SK-N-SH (cell line): Measurements from ENCODE around the gene NIP7. TPM values are rescaled to one million over a fixed set of nuclear protein-coding genes. Genes with fewer than 3 reads are reported as not detected.
"Not testable (repeated sequence)": the region's sequence is repeated elsewhere in the genome, so short reads cannot be mapped to it uniquely, and the experiment has no call there.

Experiments used
- CTCF ChIA-PET: fragments of 300-600, 350-600 bp; formaldehyde crosslinking; extraction: SDS; loops from one replicate; lab custom pipeline; 2021; lab: Yijun Ruan, JAX
- POLR2A ChIA-PET: fragments of 350-600 bp; sonication (Branson Sonifier 250); formaldehyde crosslinking; extraction: SDS; loops from one replicate; lab custom pipeline; 2020; ENCODE audit warnings: antibody characterized with exemption, inconsistent platforms; lab: Yijun Ruan, JAX
- DNase-seq: peaks from one replicate; pipeline ENCODE4 v3.0.0; 2012
- H2AFZ ChIP-seq: fragments of 200-600 bp; sonication (generic); 2 replicates; pipeline ENCODE4 v1.8.1; 2016; ENCODE audit warnings: antibody characterized with exemption, mild to moderate bottlenecking, low read depth
- H3F3A ChIP-seq: fragments of 200-600 bp; sonication (generic); replicated peaks from 2 replicates; pipeline ENCODE3; 2016; ENCODE audit warnings: antibody characterized with exemption, mild to moderate bottlenecking; ENCODE audit not compliant: insufficient read depth
- H3K27ac ChIP-seq, 2 experiments: fragments of 200-500 bp in 1 of 2; fragments of 200-600 bp in 1 of 2; sonication (Bioruptor generic) in 1 of 2; sonication (generic), shearing (Covaris generic) in 1 of 2; 2 replicates each; pipeline versions ENCODE4 v1.5.1 to v1.6.1; 2014 to 2016; ENCODE audit warnings: low read depth in 2 of 2, inconsistent platforms in 1 of 2, low read length in 1 of 2, mild to moderate bottlenecking in 1 of 2, mixed read lengths in 1 of 2
- H3K27me3 ChIP-seq: fragments of 200-600 bp; sonication (generic), shearing (Covaris generic); 2 replicates; pipeline ENCODE4 v1.6.1; 2016; ENCODE audit warnings: mixed run types; ENCODE audit not compliant: insufficient read depth
- H3K36me3 ChIP-seq, 2 experiments: fragments of 200-500 bp in 1 of 2; fragments of 200-600 bp in 1 of 2; sonication (Bioruptor generic) in 1 of 2; sonication (generic) in 1 of 2; replicated peaks in 1 of 2; 2 replicates each; pipeline versions ENCODE3 to v1.5.1; 2014 to 2016; ENCODE audit warnings: low read length in 1 of 2, mild to moderate bottlenecking in 1 of 2; ENCODE audit not compliant: insufficient read depth in 2 of 2, control insufficient read depth in 1 of 2
- H3K4me1 ChIP-seq, 2 experiments: fragments of 200-500 bp in 1 of 2; fragments of 200-600 bp in 1 of 2; sonication (Bioruptor generic) in 1 of 2; sonication (generic), shearing (Covaris generic) in 1 of 2; 2 replicates each; pipeline versions ENCODE4 v1.5.1 to v1.6.1; 2014 to 2016; ENCODE audit warnings: low read depth in 1 of 2, low read length in 1 of 2, mixed run types in 1 of 2; ENCODE audit not compliant: insufficient read depth in 2 of 2, control insufficient read depth in 1 of 2
- H3K4me2 ChIP-seq: fragments of 200-600 bp; sonication (generic), shearing (Covaris generic); 2 replicates; pipeline ENCODE4 v1.6.1; 2017; ENCODE audit warnings: mixed run types
- H3K4me3 ChIP-seq, 2 experiments: fragments of 200-500 bp in 1 of 2; fragments of 200-600 bp in 1 of 2; sonication (Bioruptor generic) in 1 of 2; sonication (generic), shearing (Covaris generic) in 1 of 2; 2 replicates each; pipeline versions ENCODE4 v1.5.1 to v1.8.1; 2014 to 2016; ENCODE audit warnings: low read depth in 2 of 2, inconsistent platforms in 1 of 2, low read length in 1 of 2, mild to moderate bottlenecking in 1 of 2, mixed read lengths in 1 of 2, moderate library complexity in 1 of 2
- H3K79me2 ChIP-seq: fragments of 200-600 bp; sonication (generic); 2 replicates; pipeline ENCODE4 v1.8.1; 2017; ENCODE audit warnings: mild to moderate bottlenecking; ENCODE audit not compliant: insufficient read depth
- H3K9ac ChIP-seq: fragments of 200-600 bp; sonication (generic); 2 replicates; pipeline ENCODE4 v1.6.1; 2017; ENCODE audit warnings: mixed run types
- H3K9me2 ChIP-seq: fragments of 200-600 bp; sonication (generic); 2 replicates; pipeline ENCODE4 v1.6.1; 2017; ENCODE audit warnings: mixed run types
- H3K9me3 ChIP-seq: fragments of 200-600 bp; sonication (generic); 2 replicates; pipeline ENCODE4 v1.6.1; 2017; ENCODE audit warnings: mixed run types, mild to moderate bottlenecking, moderate library complexity
- H4K20me1 ChIP-seq: fragments of 200-600 bp; sonication (generic); 2 replicates; pipeline ENCODE4 v1.6.1; 2017; ENCODE audit warnings: mild to moderate bottlenecking, mixed run types; ENCODE audit not compliant: insufficient read depth
- JUND ChIP-seq: IDR thresholded peaks from 2 replicates; pipeline ENCODE4 v1.4.0; 2012
- POLR2AphosphoS5 ChIP-seq: IDR thresholded peaks from 2 replicates; pipeline ENCODE4 v1.6.1; 2012; ENCODE audit warnings: low read depth, low read length
- RCOR1 ChIP-seq: fragments of 150-350 bp; IDR thresholded peaks from 2 replicates; pipeline ENCODE4 v1.6.1; 2017; ENCODE audit warnings: antibody characterized with exemption, low read length
- WGBS: methylation state at CpG from one replicate; pipeline ENCODE4 v1.1.6; 2017; ENCODE audit warnings: low lambda C conversion rate; 5-methylcytosine and 5-hydroxymethylcytosine counted together
- polyA plus RNA-seq, 3 experiments: library from polyadenylated mRNA; depleted of rRNA; stranded (reverse); fragments of >200 nt; gene quantifications; 2 replicates each; pipeline ENCODE4 v1.2.3, GENCODE V29; 2012
- TF ChIP-seq, protein P1 (sequence below): IDR thresholded peaks from 2 replicates; pipeline ENCODE4 v1.4.0; 2012; ENCODE audit warnings: low read depth, borderline replicate concordance

Gene NIP7
- polyA plus RNA-seq, 1 of the 3 experiments (the other 2 are of a cell fraction), result 19.0 TPM

DNA sequence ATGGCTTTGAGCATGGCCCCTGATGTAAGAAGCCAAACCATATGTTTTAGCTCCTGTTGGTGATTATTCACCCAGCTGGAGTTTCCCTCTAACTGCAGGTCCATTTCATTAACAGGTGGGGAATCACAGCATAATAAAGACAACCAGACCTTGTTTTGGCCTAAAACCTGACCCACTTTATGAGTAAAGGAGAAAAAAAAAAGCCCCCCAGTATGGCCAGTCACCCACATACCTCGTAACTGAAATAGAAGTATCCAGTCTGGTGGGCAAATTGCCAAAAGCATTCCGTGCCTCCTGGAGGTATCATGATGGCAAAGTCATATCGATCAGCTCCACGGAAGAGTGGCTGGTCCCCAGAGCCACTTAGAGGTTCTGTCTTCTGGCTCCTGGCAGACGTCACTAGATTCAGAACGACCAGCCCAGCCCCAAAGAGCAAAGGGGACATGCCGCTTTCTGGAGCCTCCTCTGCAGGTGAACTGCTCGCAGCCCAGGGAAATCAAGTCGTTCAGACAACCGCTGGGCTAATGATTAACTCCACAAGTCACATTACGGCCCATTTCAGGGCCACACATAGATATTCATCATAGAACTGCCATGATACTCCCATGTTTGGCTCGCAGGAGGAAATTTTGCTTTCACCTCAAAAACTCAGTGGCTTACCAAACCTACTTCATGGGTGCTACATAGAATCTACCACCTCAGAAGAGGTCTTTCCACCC is 11.9 kb downstream of the NIP7 start, which contains the start of gene TMED6:
TSS of gene TMED6 (minus strand) at position 478 of the 719 bp plus-strand sequence. CDS start at position 445, 33 bp downstream.
- Histone ChIP-seq H3K4me2 (no peak within 1 kb of the TSS), H3K9me3 (no peaks in the 10 kb centered on the region), H3K79me2 (no peaks in the 10 kb centered on the region), H4K20me1 (no peaks in the 10 kb centered on the region), H3K9ac (no peak within 1 kb of the TSS), H3K27ac (no peak within 1 kb of the TSS), H3K27me3 (no peaks in the 10 kb centered on the region), H2AFZ (no peak within 1 kb of the TSS), H3K36me3 (peaks cover 2 to 14% of the 10 kb centered on the region in 2 experiments), H3F3A (peaks cover 12% of the 10 kb centered on the region), H3K9me2 (no peaks in the 10 kb centered on the region), H3K4me1 (peaks cover 0 to 2% of the 10 kb centered on the region in 2 experiments; a peak in 1 of 4 replicates), H3K4me3 (no peak within 1 kb of the TSS)
- no peak for DNase-seq
- TF ChIP-seq JUND, result no peak
- no peak for TF ChIP-seq POLR2AphosphoS5
- TF ChIP-seq RCOR1, result no peak
- ChIA-PET CTCF (interaction anchor here (2.0 kb wide), 1 partner anchor 11 kb away, joined by 6 read pairs; the partner anchor contains the start of gene NIP7), POLR2A (no interaction called here)
- WGBS, result 96% methylated on average over 12 of the region's 12 CpGs

DNA sequence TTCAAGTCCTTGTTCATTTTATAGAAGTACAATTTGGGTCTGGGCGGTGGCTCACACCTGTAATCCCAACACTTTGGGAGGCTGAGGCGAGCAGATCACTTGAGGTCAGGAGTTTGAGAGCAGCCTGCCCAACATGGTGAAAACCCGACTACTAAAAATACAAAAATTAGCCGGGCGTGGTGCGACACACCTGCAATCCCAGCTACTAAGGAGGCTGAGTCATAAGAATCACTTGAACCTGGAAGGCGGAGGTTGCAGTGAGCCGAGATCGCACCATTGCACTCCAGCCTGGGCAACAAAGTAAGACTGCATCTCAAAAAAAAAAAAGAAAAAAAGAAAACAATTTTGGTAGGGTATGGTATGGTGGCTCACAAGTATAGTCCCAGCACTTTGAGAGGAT is 20.5 kb downstream of the NIP7 start:
- POLR2A ChIA-PET, H3K4me3 ChIP-seq, H3K9ac ChIP-seq, CTCF ChIA-PET, H3K79me2 ChIP-seq, H3K9me3 ChIP-seq, H3K27me3 ChIP-seq, H3K4me1 ChIP-seq, H2AFZ ChIP-seq, H3K9me2 ChIP-seq, H3K4me2 ChIP-seq, DNase-seq, H3K27ac ChIP-seq, H4K20me1 ChIP-seq: not testable (repeated sequence)
- H3F3A ChIP-seq, result peaks cover 13% of the 10 kb centered on the region
- WGBS, result 96% methylated on average over 9 of the region's 9 CpGs
- peaks cover 16 to 20% of the 10 kb centered on the region in 2 experiments for H3K36me3 ChIP-seq

DNA sequence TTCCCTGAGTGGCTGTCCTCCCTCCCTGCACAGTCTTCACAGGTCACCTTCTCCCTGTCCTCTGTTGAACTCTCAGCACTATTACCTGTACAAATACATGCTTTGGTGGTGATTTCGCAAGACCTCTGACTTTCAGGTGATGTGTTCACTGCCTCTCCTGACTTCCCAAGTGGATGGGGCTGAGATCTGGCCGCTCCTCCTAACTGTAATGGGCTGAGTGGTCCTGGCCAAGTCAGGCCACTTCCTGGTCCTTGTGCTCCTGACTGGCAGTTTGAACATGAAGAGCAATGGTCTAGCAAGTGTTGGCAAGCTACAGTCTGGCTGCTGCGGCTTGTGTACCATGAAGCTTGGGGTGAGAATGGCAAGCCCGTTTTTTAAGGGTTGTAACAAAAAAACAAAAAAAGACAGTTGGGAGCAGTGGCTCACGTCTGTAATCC is 23.7 kb downstream of the NIP7 start:
- Histone ChIP-seq H3K27me3 (no peaks in the 10 kb centered on the region), H3K4me3 (no peak overlapping the region), H3K9me2 (no peaks in the 10 kb centered on the region), H3K9me3 (no peaks in the 10 kb centered on the region), H2AFZ (no peak overlapping the region), H3K4me2 (no peak overlapping the region), H3F3A (peaks cover 11% of the 10 kb centered on the region), H3K79me2 (no peaks in the 10 kb centered on the region), H3K9ac (no peak overlapping the region), H3K4me1 (no peaks in the 10 kb centered on the region), H3K36me3 (peaks cover 27 to 32% of the 10 kb centered on the region in 2 experiments), H4K20me1 (no peaks in the 10 kb centered on the region), H3K27ac (no peak overlapping the region)
- ChIA-PET CTCF (interaction anchor here (0.9 kb wide), 1 partner anchor 32 kb away, joined by 3 read pairs; no protein-coding TSS in a partner anchor), POLR2A (no interaction called here)
- TF ChIP-seq, protein P1, sequence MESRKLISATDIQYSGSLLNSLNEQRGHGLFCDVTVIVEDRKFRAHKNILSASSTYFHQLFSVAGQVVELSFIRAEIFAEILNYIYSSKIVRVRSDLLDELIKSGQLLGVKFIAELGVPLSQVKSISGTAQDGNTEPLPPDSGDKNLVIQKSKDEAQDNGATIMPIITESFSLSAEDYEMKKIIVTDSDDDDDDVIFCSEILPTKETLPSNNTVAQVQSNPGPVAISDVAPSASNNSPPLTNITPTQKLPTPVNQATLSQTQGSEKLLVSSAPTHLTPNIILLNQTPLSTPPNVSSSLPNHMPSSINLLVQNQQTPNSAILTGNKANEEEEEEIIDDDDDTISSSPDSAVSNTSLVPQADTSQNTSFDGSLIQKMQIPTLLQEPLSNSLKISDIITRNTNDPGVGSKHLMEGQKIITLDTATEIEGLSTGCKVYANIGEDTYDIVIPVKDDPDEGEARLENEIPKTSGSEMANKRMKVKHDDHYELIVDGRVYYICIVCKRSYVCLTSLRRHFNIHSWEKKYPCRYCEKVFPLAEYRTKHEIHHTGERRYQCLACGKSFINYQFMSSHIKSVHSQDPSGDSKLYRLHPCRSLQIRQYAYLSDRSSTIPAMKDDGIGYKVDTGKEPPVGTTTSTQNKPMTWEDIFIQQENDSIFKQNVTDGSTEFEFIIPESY, result no peak
- 89% methylated on average over 4 of the region's 5 CpGs for WGBS
- no peak for DNase-seq
